GM12892 (cell line): ENCODE measurements around the gene ACTG1.

Experiments used
- POLR2A ChIP-seq: IDR thresholded peaks from 2 replicates; pipeline ENCODE4 v1.6.1; 2011; ENCODE audit warnings: low read depth, low read length, control low read depth
- POLR2AphosphoS5 ChIP-seq: IDR thresholded peaks from 2 replicates; pipeline ENCODE4 v1.6.1; 2011; ENCODE audit warnings: low read depth, low read length, control low read depth

- TF ChIP-seq POLR2A (no peak), POLR2AphosphoS5 (no peak)
Measured at GRCh38 chr17:81500047-81500446, 12.6 kb downstream of the ACTG1 start.
